Measurements from ENCODE around the gene COMMD7.
"Not testable (repeated sequence)": the region's sequence is repeated elsewhere in the genome, so short reads cannot be mapped to it uniquely, and the experiment has no call there.

Gene COMMD7

GRCh38 chr20:32764005-32764960 lies 21.0 kb upstream of the COMMD7 start:
- DNase-seq: no peak

GRCh38 chr20:32763202-32764004 lies 20.1 kb upstream of the COMMD7 start:
- DNase-seq: no peak

DNA sequence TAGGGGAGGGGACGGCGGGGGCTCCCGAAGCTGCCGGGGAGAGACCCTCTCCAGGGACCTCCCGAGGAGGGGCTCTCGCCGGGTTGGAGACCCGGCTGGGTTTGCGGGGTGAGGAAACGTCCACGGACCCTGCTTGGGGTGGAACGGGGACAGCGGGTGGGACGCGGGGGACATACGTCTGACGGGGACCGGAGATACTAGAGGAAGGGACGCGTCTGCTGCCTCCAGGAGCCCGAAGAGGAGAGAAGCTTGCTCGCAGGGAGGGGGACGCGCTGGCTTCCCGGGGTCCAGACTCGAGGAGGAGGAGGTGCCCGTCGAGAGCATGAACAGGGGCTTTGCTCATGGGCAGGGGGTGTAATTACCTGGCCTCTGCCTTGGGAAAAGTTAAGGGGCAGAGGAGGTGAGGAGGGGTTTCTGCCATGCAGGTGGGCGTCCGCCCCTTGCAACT lies 19.5 kb upstream of the COMMD7 start:
- no peak for DNase-seq

DNA sequence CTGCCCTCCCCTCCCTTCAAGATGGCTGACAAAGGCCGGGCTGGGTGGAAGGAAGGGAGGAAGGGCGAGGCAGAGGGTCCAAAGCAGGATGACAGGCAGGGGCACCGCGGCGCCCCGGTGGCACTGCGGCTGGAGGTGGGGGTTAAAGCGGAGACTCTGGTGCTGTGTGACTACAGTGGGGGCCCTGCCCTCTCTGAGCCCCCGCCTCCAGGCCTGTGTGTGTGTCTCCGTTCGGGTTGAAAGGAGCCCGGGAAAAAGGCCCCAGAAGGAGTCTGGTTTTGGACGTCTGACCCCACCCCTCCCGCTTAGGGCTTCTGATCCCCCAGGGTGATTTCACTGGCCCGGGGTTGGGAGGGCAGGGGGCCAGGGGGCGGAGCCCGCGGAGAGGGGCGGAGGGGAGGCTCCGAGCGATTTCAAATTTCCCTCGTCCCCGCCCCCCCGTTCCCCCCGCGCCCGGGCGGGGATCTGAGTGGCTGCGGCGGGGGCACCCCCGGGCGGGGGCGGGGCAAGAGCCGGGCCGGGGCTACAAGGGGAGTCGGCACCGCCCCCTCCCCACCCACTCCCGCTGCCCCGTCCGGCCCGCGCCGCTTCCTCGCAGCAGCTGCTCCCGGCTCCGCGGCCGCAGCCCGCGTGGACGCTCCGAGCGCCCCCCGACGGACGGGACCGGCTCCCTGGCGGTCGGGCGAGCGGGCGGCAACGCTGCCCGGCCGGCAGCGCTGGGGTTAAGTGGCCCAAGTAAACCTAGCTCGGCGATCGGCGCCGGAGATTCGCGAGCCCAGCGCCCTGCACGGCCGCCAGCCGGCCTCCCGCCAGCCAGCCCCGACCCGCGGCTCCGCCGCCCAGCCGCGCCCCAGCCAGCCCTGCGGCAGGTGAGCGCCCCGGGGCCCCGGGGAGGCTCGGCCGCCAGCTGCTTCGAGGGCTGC lies 18.8 kb upstream of the COMMD7 start, which contains the start of gene DNMT3B:
Gene DNMT3B (plus strand): TSS at position 555 of the 923 bp plus-strand sequence. CDS start 17,939 bp downstream, outside the sequence.
- no peak for DNase-seq

- no peak for DNase-seq
Measured at GRCh38 chr20:32761417-32761830, 18.2 kb upstream of the COMMD7 start.

GRCh38 chr20:32756156-32756555 lies 12.9 kb upstream of the COMMD7 start:
- no peak for DNase-seq

DNA sequence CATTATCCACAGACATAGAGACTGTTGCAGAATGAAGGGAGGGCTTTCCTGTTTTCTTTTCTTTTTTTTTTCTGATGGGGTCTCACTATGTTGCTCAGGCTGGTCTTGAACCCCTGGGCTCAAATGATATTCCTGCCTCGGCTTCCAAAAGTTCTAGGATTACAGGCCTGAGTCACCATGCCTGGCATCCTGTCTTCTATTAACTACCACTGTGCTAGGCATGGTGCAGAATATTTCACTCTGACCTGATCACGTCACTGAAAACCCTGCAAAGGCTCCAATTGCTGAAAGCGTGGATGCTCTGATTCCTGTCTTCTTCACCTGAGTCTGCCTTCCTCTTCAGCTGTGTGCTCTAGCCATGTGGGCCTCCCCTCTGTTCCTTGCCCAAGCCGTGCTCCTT lies 10.5 kb upstream of the COMMD7 start:
- no peak for DNase-seq

DNA sequence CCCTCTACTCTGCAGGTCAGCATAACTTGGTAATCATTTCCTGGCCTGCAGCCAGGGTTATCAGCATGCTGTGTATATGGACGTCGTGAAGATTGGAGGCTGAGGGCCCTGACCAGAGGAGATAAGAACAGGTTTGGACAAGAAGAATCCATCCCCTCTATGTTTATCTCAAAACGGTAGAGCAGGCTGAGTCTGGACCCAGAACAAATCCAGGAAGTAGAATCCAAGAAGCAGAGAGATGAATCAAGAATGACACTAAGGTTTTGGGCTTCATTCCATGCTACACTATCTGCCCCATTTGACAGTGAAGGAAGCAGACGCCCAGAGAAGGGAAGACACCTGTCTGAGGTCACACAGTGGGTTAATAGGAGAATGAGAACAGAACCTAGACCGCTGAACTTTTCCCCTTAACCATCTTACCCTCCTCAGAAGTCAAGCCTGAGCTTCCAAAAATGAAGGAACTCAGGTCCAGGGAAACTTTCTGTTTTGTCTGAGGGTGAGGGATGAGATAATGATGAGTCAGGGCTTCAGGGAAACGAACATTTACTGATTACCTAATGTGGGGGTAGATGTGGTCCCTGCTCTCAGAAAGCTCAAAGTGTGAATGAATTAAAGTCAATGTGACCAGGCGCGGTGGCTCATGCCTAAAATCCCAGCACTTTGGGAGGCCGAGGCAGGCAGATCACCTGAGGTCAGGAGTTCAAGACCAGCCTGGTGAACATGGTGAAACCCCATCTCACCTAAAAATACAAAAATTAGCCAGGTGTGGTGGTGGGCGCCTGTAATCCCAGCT lies 9.4 kb upstream of the COMMD7 start:
- DNase-seq: no peak

DNA sequence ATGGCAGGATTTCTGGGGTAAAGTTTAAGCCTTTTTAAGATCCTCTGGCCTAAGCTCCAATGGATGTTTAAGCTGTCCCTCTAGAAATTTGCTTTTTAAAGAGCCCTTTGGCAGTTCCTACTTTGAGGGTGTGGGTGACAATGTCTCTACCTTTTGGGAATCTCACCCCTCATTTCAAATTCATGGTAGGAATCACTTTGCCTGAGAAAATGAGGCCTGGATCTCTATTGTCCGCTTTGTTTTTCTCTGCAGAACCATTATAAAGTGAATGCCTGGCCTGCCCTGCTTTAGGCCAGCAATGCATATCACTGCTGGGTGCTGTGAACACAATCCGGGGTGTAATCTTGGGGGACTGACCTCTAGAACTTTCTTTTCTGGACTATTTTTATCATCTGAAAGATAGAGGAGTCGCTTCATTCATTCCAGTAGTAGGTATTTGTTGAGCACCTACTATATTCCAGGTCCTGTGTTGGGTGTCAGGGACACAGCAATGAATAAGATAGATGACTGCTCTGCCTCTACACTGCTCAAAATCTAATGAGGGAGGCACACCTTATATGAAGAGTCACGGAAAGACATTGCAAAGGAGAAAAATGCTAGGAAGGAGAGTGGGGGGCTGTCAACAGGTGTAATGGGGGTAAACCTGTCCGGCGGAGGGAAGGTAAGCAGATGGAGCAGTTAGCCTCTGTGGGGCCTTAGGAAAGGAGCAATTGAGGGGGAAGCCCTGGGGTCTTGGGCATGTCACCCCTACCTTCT lies 8.6 kb upstream of the COMMD7 start:
- DNase-seq: no peak

DNA sequence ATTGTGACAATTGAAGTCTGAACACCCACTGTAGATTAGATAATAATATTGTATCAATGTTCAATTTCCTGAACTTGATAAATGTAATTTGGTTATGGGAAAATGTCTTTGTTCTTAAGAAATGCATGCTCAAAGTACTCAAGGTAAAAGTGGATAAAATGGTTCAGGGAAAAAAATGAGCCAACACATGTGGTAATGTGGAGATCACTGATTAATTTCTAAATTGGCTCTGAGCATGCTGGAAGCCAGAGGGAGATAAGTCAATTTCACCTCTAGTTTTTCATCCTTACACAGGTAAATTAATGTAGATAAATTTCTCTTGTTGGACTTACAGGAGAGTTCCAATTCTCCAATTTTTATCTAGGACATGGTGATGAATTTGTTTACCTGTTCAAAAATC lies 8.0 kb upstream of the COMMD7 start:
- no peak for DNase-seq

GRCh38 chr20:32749914-32750637 lies 6.8 kb upstream of the COMMD7 start:
- DNase-seq: no peak

DNA sequence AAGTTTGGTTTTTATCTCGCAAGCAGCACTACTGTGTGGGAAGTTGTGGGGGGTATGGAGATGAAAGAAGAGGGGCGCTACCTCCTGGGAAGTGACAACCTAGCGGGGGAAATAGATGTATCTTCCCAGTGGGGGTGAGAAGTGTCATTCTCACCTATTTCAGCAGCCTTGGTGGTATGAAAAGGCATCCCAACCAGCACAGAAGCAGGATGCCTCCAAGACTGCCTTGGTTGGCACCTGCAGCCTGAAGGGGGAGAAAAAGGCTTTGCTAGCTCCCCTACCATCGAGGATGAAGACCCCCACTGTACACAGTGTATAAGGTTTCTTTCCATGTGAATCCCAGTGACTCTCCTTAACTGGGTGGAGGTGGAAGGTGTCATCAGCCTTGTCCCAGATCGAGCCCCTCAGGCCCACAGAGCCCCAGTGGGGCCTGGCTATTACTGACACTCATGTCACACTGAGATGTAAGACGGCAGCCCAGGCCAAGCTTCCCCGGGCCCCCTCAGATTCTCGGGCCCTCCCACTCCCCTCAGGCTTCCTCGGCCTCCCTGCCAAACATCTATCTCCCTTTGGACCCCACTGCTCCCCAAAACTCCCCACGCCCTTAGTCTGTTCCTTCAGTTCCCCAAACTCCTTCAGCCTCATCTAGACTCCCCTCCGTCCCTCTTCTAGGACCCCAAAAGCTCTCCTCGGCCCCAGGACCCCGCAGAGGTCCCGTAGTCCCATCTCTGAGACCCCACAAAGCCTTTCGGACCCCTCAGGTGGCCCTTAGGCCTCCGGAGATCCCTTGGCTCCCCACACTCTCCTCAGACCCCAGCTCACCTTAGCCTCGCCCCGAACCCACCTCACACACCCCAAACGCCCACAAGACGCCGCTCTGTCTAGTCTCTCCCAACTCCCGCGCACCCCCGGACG lies 688 bp downstream of the COMMD7 start:
- DNase-seq: no peak

DNA sequence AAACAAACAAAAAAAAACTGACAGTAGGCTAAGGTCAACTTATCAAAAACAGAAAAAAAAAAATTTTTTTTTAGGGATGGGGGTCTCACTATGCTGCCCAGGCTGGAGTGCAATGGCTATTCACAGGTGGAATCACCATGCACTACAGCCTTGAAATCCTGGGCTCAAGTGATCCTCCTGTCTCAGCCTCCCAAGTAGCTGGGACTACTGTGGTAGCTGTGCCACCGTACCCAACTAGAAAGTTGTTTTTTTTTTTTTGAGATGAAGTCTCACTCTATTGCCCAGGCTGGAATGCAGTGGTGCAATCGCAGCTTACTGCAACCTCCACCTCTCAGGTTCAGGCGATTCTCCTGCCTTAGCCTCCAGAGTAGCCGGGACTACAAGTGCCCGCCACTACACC lies 2.1 kb downstream of the COMMD7 start:
- no peak for DNase-seq

- no peak for DNase-seq
Measured at GRCh38 chr20:32737371-32738223, 5.7 kb downstream of the COMMD7 start.

- no peak for DNase-seq
Measured at GRCh38 chr20:32731882-32732266, 11.4 kb downstream of the COMMD7 start.

DNA sequence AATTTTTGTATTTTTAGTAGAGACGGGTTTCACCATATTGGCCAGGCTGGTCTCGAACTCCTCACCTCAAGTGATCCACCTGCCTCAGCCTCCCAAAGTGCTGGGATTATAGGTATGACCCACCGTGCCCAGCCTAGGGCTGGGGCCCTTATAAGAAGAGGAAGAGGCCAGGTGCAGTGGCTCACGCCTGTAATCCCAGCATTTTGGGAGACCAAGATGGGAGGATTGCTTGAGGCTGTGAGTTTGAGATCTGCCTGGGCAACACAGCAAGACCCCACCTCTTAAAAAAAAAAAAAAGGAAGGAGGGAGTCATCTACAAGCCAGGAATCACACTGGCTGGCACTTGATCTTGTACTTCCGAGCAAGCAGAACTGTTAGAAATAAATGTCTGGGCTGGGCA lies 13.9 kb downstream of the COMMD7 start:
- DNase-seq: not testable (repeated sequence)

- DNase-seq: not testable (repeated sequence)
Measured at GRCh38 chr20:32728435-32728834, 14.8 kb downstream of the COMMD7 start.

DNA sequence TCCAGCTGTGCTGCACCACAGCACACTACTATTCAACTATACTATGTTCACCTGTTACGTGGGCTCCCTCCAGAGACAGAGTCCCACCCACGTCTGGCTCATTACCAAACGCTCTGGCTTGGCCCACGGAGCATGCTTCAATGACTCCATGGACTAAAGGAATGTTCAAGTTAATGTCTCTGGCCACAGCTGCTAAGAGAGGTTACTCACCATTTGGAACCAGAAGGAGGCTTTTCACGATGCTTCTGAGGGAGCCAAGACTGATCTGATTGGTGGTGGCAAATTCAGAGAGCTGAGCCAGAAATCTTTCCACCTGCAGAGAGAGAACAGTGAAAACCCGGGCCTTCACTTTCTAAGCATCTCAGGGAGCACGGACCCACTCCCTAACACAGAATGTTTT lies 15.6 kb downstream of the COMMD7 start:
- no peak for DNase-seq

Measured in amniotic stem cell (primary cell).